Measurements from ENCODE around the gene TNFRSF8.

Gene TNFRSF8

DNA sequence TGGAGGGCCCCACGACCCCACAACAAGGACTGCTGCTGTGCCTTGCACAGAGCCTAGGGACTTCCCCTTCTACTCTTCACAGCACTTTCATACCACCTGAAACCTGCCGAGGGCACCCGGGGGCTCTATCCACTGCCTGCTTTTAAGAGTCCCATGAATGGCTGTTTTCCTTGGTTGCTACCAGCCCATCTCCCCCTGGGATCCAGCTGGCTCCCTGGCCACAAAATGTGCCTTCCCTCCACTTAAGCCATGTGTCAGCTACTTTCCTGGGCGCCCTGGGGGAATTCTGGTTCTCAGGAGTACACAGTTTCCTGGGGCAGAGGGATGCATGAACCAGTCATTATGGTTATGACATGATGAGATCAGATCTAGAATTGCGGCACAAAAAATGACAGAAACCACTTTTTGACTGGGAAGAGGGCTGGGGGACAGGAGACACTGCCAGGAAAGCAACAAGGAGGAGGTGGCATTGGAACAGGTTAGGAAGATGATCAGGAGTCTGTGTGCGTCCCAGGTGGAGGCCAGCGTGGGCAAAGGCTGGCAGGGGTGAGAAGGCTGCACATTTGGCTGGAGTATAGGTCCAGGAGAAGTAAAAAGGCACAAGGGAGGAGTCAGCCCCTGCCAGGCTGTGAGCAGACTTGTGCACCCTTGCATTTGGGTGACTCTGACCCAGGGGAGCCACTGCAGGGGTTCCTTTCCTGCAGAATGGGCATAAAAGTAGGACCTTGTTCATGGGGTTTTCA is 3.2 kb upstream of the TNFRSF8 start:
- DNase-seq (ENCODE audit: low read depth) = no peak

DNA sequence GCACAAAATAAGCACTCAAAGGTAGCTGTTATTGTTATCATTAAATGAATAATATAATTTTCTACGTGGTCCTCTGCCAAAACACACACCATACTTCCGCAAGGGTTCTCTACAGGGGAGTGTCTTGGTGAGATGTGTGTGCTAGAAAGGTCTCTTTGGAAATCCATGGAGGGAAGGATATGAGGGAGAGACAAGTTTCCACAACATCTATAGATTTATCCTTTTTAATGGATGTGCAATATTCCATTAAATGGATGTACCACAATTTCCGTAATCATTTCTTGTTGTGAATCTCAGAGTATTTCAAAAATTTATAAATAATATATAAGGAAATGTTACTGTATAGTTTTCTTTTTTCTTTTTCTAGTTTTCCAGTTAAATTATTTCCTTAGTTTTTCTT is 2.6 kb upstream of the TNFRSF8 start:
- no peak for DNase-seq (ENCODE audit: low read depth)

DNA sequence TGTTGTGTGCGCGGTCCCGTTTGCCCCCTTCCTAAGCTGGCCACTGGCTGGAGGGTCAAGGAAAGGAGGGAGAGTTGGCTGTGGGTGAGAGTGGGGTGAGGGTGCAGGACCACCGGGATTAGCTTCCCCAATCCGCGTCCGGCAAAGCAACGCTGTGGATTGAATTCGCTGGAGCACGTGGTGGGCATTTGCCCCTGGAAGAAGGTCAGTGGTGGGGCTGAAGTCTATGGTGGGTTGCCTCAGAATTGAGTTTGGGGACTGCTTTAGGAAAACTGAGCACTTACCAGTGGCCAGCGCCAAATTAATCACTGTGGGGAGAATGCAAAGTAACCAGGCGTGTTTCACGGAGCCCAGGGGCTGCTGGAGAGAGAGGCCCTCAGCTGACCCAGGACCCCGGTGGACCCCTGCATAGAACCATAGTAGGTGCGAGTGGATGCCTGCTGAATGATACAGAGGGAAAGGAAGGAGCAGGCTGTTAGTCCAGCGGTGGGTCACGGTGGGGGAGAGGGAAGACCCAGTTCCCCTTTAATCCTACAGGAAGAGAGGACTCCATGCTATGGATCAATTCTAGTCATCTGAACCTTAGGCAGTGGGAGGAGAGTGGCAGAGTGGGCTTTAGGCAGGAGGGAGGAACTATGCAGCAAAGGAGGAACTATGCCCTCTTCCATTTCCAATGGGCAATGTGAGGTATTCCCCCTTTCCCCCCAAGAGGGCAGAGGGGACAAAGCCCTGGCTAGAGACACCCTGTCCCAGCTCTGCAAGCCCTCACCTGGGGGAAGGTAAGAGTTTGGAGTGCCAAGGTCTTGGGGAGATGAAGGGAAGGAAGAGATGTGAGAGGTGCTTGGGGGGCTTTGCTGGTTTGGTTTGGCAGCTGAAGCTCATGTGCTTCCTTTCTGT is 1.2 kb downstream of the TNFRSF8 start:
- DNase-seq (ENCODE audit: low read depth) = no peak

DNA sequence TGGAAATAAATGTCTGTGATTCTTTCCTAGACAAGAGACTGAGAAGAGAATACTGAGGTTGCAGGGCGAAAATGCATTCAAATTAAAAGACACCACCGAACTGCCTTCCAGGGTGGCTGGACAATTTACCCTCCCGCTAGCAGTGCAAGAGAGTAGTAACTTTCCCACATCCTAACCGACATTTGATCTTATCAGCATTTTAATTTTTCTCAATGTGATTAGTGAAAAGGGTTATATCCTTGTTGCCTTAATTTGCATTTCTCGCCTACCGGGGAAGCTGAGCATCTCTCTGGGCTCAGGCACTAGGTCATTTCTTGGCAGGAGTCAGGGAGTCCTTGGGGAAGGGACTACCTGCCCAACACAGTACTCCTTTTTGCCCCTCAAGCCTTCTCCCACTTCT is 2.8 kb downstream of the TNFRSF8 start:
- DNase-seq (ENCODE audit: low read depth) = no peak

DNA sequence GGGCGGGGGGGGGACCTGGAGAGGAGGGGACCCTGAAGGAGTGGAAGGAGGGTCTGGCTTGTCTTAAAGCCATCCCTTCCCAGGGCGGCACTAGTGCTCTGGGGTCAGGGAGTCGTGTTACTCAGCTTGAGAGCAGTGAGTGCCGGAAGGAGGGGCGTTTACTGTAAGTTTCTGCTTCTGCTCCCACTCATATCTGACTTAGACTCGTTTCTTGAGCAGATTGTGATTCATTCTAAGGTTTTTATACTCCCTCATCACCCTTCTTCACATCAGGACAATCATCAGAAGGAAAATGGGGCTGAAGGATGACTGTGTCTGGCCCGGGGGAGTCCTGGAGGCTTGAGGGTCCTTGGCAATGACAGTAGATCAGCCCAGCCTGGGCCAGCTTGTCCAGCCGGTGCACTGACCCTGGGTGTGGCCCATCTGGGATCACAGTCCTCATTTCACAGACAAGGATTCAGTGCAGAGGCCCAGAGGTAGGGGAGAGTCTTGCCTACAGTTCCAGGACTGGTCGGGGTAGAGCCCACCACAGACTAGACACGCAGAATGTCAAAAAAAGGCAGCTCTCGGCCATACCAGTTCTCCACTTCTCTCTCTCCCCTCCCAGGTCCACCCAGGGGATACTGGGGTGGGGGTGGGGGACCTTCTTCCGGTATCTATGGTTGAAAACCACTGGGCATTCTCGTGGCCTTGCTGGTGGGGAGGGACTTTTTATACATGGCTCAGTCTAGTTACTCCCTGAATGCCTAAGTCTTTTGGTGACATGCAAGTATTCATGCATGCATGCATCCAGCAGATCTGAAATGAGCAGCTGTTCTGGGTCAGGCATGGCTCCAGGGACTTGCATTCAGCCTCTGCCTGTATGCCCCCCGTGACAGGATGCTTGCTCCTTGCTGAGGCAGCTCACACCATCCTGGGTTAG is 5.1 kb downstream of the TNFRSF8 start:
- no peak for DNase-seq (ENCODE audit: low read depth)

DNA sequence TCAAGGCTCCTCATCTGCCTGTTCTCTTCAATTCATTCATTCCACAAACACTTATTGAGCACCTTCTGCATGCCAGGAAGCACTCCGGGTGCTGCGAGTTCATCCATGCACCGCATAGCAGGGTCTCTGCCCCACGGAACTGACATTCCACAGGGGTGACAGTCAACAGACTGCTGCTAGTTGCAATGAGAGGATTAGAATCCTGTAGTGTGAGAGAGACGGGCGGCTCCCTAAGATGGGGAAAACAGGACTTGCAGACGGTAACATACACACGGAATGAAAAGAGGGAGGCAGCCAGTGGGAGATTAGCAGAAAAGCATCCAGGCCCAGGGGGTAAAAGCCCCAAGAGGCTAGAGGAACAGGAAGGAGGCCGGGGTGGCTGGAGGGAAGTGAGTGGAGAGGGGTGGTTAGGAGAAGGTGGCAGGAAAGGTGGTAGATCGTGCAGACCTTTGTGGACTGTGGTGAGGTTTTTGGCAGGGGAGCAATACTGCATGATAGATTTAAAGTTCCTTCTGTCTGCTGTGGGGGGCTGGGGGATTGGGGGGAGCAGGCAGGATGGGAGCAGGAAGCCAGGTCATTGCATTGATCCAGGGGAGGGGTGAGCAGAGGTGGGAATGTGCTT is 6.6 kb downstream of the TNFRSF8 start:
- no peak for DNase-seq (ENCODE audit: low read depth)

DNA sequence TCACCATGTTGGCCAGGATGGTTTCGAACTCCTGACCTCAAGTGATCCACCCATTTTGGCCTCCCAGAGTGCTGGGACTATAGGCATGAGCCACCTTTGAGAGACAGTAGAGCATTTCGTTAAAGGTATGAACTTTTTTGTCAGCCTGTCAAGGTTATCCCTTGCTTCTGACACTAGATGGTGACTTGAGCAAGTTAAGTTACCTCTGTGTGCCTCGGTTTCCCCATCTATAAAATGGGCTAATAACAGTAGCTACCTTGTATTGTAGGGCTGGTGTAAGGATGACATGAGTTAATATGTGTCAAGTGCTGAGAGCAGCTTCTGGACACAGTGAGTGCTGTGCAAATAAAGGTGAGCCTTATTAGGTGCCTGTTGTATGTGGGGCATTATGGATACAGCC is 8.8 kb downstream of the TNFRSF8 start:
- DNase-seq (ENCODE audit: low read depth) = no peak

DNA sequence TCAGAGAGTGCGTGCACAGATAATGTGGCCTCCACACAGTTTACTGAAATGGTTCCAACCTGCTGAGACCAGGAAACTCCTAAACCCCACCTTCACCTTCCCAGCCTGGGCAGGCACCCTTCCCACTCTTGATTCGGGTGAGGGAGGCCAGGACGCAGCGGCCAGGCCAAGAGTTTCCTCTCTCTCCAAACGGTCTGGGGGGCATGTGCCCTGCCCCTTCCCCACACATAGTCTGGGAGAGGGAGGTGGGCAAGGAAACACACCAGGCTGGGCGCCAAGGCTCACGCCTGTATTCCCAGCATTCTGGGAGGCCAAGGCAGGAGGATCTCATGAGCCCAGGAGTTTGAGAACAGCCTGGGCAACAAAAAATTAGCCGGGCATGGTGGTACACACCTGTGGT is 9.6 kb downstream of the TNFRSF8 start:
- DNase-seq (ENCODE audit: low read depth) = no peak

DNA sequence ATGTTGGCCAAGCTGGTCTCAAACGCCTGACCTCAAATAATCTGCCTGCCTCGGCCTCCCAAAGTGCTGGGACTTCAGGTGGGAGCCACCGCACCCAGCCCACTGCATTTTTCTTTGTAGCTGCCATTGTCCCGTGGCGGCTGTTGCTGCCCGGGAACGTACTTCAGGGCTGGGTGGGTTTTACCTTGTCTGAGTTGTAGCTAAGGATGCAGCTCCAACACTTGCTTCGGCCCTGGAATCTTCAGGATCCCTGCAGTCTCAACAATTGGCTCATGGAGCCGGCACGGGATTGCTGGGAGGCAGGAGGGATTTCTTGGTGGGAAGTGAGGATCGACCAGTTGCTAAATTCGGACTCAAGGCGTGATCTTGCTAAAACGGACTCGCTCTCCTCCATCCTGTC is 10.7 kb downstream of the TNFRSF8 start:
- DNase-seq (ENCODE audit: low read depth) = no peak

DNA sequence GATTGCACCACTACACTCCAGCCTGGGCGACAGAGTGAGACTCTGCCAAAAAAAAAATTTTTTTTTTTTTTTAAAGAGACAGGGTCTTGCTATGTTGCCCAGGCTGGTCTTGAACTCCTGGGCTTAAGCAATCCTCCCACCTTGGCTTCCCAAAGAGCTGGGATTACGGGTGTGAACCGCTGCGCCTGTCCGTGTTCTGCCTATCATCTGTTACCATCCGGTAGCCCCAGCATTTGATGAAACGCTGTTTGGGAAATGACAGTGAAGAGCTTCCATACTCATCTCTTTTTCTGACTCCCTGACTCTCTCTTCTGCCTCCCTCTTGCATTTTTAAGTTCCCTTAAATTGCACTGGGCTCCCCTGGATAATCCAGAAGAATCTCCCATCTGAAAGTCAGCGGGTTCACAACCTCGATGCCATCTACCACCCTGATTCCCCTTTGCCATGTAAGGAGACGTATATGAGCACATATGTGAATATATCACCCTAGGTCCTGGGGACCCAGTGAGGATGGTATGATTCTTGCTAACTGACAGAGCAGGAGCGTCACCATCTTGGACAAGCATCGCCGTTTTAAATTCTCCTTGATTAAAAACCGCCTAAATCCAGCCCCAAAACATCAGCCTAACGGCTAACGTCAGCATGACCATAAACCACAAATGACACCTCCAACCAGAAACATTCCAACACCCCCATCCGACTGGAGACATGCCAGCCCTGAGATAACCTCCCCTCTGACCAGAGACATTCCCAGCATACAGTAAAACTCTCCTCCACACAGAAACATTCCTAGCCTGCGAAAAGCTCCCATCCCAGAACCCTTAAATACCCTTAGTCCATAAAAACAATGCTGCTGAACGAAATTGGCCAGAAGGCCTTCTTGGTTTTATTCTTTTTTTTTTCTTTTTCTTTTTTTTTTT is 12.4 kb downstream of the TNFRSF8 start:
- peak; percentile 80 for DNase-seq (ENCODE audit: low read depth)

DNA sequence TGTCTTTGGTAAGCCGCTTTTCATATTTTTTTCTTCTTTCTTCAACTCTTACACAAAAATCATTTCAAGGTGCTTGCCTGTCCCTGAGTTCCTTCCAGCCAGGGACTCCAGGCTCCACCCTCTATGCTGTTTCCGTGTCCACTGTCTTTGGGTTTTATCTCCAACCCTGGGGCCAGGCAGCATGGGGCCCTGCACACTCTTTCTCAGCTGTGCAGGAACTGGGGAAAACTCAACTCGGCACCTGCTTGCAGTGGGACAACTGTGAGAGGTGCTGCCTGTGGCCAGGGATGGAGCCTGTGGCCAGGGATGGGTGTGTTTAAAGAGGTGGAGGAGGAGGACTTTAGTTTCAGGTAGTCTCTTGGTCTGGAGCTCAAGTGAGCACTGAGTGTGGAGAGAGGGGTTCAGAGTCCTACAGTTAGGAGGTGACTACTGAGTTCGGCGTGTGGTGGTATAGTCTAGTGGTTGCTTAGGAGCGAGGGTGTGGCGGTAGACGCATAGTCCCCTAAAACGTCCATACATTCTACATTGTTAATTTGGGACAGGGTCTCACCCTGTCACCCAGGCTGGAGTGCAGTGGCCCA is 13.4 kb downstream of the TNFRSF8 start:
- DNase-seq (ENCODE audit: low read depth) = no peak

DNA sequence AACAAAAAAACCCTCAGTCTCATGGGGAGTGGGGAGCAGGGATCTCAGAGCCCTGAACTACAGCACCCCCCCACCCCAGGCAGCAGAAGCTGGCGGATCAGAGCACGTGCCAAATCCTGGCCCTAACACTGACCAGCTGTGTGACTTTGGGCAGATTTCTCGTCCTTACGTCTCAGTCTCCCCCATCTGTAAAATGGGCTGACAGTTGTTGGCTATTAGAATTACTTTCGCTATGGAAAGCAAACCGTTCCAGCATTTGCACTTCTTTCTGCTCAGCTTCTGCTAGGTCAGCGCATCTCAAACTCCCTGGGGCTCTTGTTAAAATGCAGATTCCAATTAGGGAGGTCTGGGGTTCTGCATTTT is 15.5 kb downstream of the TNFRSF8 start:
- no peak for DNase-seq (ENCODE audit: low read depth)

DNA sequence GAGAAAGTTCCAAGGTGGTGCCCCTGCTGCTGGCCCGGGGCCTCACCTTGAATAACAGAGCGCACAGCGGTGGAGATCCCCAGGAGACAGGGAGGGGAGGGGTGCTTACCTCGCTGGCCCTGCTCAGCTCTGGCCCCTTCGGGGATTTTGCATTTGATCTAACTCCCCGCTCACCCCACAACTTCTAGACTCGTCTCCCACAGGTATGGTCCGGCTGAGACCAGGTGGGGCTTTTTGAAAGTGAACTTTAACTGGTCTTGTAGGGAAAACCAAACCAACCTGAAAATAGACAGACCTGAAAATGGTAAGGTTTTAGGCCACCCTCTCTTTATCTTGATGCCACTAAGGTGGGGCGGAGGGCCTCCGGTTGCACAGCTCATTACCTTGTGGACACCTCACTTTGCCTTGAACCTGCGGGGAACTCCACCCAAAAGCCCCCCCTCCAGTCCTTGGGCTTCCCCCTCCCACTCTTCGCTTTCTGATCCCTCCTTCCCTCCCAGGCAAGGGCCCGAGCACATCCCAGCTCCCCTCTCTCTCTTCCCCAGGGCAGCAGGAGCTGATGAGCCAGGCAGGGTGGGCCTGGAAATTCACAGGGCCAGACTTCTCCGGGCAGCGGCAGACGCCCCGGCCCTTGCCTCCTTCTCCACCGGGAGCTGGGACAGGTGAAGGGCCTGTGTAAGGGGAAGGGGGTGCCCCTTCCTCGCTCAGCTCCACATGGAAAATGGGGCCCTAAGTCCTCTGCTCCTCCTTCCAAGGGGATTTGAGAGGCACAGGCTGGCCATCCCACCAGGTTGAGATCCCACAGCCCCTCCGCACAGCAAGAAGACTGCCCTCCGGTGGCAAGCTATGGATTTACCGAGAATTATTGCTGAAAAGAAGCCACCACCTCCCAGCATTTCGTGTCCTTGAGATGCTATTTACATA is 16.1 kb downstream of the TNFRSF8 start:
- no peak for DNase-seq (ENCODE audit: low read depth)

DNA sequence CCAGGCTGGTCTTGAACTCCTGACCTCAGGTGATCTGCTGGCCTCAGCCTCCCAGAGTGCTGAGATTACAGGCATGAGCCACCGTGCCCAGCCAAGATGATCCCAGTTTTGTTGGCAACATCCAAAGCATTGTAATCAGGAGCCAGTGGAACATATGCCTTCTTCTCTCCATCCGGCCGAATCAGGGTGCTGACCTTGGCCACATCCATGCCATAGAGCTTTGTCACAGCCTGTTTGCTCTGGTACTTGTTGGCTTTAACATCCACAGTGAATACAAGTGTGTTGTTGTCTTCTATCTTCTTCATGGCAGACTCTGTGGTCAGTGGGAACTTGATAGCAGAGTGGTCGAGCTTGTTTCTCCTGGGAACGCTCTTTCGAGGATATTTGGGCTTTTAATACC is 17.1 kb downstream of the TNFRSF8 start:
- no peak for DNase-seq (ENCODE audit: low read depth)

DNA sequence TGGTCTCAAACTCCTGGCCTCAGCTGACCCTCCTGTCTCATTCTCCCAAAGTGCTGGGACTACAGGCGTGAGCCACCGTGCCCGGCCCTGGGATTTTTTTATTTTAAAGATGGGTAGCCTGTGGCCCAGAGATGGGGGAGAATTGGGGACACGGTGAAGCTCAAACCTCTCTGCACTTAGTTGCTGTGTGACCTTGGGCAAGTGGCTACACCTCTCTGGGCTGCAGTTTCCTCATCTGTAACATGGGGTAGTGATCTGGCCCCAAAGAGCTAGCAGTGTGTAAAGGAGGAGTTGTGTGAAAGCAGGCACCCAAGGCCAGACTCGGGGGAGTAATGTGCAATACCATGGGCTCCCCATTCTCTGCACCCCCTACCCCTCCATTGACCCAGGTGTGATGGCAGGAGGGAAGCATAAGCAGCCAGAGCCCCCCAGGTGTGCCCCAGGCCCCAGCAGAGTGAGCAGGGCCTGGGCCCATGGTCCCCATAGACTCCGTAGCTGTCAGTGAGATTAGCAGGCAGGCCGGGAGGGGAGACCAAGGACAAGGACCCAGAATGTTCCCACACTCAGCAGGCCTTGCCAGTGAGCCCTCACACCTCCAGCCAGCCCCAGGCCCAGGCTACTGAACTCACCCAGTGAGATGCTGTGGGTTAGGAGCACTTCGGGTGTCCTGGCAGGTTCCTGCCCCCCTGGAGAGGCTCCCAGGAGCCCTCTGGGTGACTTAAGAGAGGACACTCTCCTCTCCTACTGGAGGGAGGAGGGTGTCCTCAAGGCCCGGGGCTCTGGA is 17.9 kb downstream of the TNFRSF8 start:
- no peak for DNase-seq (ENCODE audit: low read depth)

DNA sequence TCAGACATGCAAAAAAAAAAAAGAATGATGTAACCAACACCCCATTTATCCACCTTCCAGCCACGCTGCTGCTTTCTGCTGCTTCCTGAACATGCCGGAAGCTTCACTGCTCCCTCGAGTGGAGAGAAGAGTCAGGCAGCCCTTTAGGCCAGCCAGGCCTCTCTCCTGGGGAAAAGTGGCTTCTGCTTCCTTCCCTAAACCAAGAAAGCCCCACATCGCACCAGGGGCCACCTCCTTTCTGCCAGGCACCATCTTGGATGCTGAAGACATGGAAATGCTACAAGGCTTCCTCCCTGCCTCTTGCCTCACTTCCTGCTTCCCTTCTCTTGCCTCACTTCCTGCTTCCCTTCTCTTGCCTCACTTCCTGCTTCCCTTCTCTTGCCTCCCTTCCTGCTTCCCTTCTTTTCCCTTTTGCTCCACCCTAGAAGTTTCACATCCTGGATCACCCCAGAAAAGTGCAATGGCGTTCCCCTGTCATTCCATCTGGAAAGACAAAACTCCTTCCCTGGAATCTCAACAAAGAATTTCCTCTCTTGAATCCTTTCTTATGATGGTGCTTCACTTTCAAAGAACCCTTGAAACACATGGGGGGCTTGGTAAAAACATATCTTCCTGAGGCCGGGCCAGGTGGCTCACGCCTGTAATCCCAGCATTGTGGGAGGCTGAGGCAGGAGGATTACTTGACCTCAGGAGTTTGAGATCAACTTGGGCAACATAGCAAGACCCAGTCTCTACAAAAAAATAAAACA is 18.7 kb downstream of the TNFRSF8 start:
- no peak for DNase-seq (ENCODE audit: low read depth)

DNA sequence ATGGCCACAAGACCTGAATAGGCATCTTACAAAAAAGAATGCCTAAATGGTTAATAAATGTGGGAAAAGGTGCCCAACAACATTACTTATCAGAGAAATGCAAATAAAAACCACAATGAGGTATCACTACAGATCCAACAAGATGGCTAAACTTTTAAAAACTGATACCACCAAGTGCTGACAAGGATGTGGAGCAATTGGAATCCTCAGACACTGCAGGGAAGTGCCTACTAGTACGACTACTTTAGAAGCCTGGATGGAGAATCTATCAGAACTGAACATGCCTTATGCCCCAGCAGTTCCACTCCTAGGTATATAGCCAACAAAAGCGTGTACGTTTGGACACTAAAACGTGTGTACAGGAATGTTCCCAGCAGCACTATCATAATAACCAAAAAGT is 19.9 kb downstream of the TNFRSF8 start:
- no peak for DNase-seq (ENCODE audit: low read depth)

DNA sequence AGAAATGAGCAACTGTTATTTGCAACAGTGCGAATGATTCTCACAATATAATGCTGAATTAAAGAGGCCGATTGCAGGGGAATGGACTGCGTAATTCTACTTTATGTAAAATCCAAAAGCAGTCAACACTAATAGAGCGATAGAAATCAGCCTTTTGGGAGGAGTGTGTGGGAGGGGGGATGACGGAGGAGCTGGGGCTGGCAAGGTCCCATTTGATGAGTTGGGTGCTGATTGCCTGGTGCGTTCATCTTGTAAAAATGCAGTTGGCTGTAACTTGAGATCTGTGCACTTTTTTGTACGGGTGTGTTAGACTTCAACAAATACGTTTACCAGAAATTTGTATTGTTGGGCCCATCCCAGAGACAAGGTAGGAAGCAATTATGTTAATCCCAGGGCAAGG is 20.7 kb downstream of the TNFRSF8 start:
- no peak for DNase-seq (ENCODE audit: low read depth)

All from GM04503 (cell line).